ENCODE results near the gene TTC34.

DNA sequence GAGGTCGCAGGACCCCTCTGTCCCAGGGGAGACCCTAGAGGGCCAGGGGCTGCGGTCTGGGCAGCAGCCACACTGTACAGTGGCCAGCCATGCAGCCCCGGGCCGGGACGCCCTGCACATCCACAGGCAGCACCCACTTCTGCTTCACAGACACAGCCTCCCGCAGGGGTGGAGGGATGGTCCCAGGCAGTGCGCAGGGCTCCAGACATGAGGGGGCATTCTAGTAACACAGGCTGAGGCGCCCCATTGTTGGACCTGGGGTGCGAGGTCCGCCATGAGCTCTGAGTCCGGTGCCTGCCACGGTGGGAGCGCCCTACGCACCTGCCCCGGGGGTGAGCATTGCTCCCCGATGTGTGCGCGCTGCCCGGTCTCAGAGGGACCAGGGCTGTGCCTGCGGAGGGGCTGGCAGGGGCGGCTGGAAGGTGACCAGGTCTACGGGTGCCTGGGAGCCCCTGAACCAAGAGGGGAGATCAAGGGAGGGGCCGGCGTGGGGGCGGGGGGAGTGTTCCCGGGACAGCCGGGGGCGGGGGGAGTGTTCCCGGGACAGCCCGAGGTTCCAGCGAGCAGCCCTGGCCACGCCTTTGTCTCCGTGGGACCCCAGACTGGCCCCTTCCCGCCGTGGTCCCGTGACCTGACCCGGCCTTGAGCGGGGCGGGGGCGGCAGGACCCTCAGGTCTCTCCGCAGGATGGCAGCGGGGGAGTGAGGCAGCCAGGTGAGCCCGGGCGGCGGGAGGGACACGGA, 173.1 kb downstream of the TTC34 start:
- TF ChIP-seq, protein P1, sequence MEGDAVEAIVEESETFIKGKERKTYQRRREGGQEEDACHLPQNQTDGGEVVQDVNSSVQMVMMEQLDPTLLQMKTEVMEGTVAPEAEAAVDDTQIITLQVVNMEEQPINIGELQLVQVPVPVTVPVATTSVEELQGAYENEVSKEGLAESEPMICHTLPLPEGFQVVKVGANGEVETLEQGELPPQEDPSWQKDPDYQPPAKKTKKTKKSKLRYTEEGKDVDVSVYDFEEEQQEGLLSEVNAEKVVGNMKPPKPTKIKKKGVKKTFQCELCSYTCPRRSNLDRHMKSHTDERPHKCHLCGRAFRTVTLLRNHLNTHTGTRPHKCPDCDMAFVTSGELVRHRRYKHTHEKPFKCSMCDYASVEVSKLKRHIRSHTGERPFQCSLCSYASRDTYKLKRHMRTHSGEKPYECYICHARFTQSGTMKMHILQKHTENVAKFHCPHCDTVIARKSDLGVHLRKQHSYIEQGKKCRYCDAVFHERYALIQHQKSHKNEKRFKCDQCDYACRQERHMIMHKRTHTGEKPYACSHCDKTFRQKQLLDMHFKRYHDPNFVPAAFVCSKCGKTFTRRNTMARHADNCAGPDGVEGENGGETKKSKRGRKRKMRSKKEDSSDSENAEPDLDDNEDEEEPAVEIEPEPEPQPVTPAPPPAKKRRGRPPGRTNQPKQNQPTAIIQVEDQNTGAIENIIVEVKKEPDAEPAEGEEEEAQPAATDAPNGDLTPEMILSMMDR (IDR thresholded peaks at IDR 0.05), result no peak
- TF ChIP-seq POLR2A (IDR thresholded peaks at IDR 0.05), result no peak

All from esophagus squamous epithelium (tissue), 4 donors.